Measurements from ENCODE around the gene MRC2.
"Not testable (repeated sequence)": the region's sequence is repeated elsewhere in the genome, so short reads cannot be mapped to it uniquely, and the experiment has no call there.

MRC2 gene

GRCh38 chr17:62627219-62627903 is at the start of gene MRC2:
Gene MRC2 (plus strand): TSS chr17:62627670. CDS start chr17:62627803, 133 bp downstream.
- Mint-ChIP-seq H3K27me3 (peaks cover 5% of the 10 kb centered on the region), H3K9me3 (no peaks in the 10 kb centered on the region), H3K4me1 (peaks cover 12% of the 10 kb centered on the region), H3K4me3 (peak within 1 kb of the TSS; percentile 90), H3K27ac (no peak within 1 kb of the TSS), H3K36me3 (no peaks in the 10 kb centered on the region)

DNA sequence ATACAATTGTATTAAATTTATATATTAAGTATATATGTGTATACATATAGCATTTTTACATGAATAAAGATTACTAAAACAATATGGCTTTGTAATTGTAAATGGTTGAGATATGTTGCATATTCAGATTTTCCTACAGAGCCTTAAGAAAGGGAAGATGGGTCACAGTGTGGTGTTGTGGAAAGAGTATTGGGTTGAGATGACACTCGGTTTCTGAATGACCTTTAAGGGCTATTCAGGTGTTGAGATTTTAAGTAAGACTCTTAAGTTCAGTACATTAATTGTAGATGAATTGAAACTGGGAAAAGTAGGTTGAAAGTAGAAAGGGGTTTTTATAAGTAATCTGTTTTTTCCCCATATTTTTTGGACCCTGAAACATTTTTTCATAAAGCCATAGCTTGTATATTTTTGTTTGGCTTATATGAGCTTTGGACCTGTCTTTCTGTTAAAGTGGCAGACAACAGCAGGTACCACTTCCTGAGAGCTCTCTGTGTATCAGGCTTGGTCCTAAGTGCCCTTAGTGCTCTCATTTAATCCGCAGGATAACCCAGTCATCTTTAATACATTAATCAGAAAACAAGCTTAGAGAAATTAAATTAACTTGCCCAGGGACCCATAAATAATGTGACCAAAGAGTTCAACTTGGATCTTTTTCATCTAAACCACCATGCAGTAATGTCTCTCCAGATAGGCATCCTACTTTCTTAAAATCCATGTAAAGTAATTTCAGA is 48.5 kb upstream of the MRC2 start:
- no peaks in the 10 kb centered on the region for H3K27me3 Mint-ChIP-seq
- H3K4me1 Mint-ChIP-seq: no peaks in the 10 kb centered on the region
- peak overlapping the region; percentile 35 for H3K27ac Mint-ChIP-seq
- no peaks in the 10 kb centered on the region for H3K9me3 Mint-ChIP-seq
- no peak overlapping the region for H3K4me3 Mint-ChIP-seq
- H3K36me3 Mint-ChIP-seq: peaks cover 16% of the 10 kb centered on the region

GRCh38 chr17:62580947-62581346 is 46.5 kb upstream of the MRC2 start:
- Mint-ChIP-seq H3K4me1 (no peaks in the 10 kb centered on the region), H3K9me3 (no peaks in the 10 kb centered on the region), H3K27me3 (no peaks in the 10 kb centered on the region), H3K27ac (no peak overlapping the region), H3K4me3 (no peak overlapping the region), H3K36me3 (peaks cover 12% of the 10 kb centered on the region)

DNA sequence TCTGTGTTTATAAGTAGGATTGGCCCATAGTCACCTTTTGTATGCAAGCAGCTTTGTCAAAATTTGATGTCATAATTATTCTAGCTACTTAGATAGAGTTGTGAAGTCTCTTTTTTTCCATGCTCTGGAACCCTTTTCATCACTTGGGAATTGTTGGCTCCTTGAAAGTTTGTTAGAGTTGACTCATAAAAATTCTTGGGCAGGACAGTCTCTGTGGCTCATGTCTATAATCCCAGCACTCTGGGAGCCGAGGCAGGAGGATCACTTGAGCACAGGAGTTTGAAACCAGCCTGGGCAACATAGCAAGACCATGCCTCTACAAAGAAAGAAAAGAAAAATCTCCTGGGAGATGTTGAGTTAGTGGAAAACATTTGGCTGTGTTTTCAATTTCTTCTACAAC is 45.7 kb upstream of the MRC2 start:
- H3K4me3 Mint-ChIP-seq: no peak overlapping the region
- peaks cover 9% of the 10 kb centered on the region for H3K36me3 Mint-ChIP-seq
- H3K27ac Mint-ChIP-seq: no peak overlapping the region
- no peaks in the 10 kb centered on the region for H3K4me1 Mint-ChIP-seq
- H3K27me3 Mint-ChIP-seq: no peaks in the 10 kb centered on the region
- no peaks in the 10 kb centered on the region for H3K9me3 Mint-ChIP-seq

DNA sequence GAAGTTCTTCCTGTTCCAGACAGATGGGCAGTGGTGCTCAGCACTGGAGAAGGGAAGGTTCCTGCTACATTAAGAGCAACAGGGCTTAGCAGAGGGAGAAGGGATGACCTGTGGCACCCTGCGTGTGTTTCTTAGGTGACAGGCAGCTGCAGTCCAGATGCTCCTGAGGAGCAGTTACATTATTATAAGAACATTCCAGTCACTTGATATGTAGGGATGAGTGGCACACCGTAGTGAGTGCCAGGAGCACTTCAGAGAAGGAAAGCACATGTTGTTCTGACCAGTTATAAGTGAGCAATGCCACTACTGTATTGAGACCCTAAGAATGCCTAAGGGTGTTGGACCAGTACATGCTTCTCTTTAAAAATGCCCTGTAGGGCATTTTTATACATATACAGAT is 39.9 kb upstream of the MRC2 start:
- Mint-ChIP-seq H3K27me3 (no peaks in the 10 kb centered on the region), H3K36me3 (peaks cover 9% of the 10 kb centered on the region), H3K4me1 (no peaks in the 10 kb centered on the region), H3K4me3 (no peak overlapping the region), H3K27ac (no peak overlapping the region), H3K9me3 (no peaks in the 10 kb centered on the region)

DNA sequence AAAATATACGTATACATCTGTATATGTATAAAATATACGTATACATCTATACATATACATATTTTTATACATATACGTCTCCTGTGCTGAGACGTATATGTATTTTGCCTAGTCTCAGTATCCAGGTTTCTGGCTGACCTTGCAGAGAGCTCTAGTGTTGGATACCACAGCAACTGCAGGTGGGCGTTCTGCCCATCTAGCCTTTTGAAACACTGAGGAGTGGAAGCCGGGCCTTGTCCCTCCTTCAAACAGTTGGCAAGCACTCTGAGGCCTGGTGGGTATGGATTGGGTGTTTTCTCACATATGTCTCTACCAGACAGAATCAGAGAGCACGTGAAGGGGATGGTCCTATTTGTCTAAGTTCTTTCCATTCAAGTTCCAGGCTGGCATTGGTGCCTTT is 39.4 kb upstream of the MRC2 start:
- Mint-ChIP-seq H3K9me3 (no peaks in the 10 kb centered on the region), H3K36me3 (peaks cover 9% of the 10 kb centered on the region), H3K27me3 (no peaks in the 10 kb centered on the region), H3K4me3 (no peak overlapping the region), H3K27ac (no peak overlapping the region), H3K4me1 (no peaks in the 10 kb centered on the region)

GRCh38 chr17:62591333-62591732 is 36.1 kb upstream of the MRC2 start:
- Mint-ChIP-seq H3K27ac (no peak overlapping the region), H3K4me1 (no peaks in the 10 kb centered on the region), H3K27me3 (no peaks in the 10 kb centered on the region), H3K9me3 (no peaks in the 10 kb centered on the region), H3K36me3 (peaks cover 12% of the 10 kb centered on the region), H3K4me3 (no peak overlapping the region)

GRCh38 chr17:62591822-62592221 is 35.6 kb upstream of the MRC2 start:
- not testable (repeated sequence) for H3K9me3 Mint-ChIP-seq, H3K27me3 Mint-ChIP-seq, H3K4me3 Mint-ChIP-seq, H3K4me1 Mint-ChIP-seq, H3K27ac Mint-ChIP-seq
- H3K36me3 Mint-ChIP-seq: peaks cover 16% of the 10 kb centered on the region

GRCh38 chr17:62592341-62593099 is 35.0 kb upstream of the MRC2 start:
- H3K27me3 Mint-ChIP-seq: no peaks in the 10 kb centered on the region
- no peak overlapping the region for H3K4me3 Mint-ChIP-seq
- peaks cover 18% of the 10 kb centered on the region for H3K36me3 Mint-ChIP-seq
- H3K4me1 Mint-ChIP-seq: no peaks in the 10 kb centered on the region
- no peaks in the 10 kb centered on the region for H3K9me3 Mint-ChIP-seq
- no peak overlapping the region for H3K27ac Mint-ChIP-seq

DNA sequence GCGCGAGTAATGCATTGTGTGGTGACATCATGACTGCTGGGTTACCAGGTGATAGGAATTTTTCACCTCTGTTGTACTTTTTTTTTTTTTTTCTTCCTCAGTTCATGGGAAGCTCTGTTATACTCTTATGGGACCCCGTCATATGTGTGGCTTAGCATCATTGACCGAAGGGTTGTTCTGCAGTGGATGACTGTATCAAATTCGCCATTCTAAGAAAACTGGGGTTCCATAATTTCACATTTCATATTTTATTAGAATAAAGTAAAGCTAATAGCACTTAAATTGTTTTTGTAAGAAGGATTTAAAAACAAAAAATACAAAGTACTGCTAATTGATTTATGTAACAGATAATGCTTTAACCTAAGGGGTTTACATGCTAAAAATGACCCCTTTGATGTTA is 32.0 kb upstream of the MRC2 start:
- Mint-ChIP-seq H3K27me3 (no peaks in the 10 kb centered on the region), H3K4me1 (no peaks in the 10 kb centered on the region), H3K27ac (no peak overlapping the region), H3K4me3 (no peak overlapping the region), H3K9me3 (no peaks in the 10 kb centered on the region), H3K36me3 (peaks cover 21% of the 10 kb centered on the region)

GRCh38 chr17:62596662-62597061 is 30.8 kb upstream of the MRC2 start:
- Mint-ChIP-seq H3K36me3 (peaks cover 18% of the 10 kb centered on the region), H3K27me3 (no peaks in the 10 kb centered on the region), H3K4me1 (no peaks in the 10 kb centered on the region), H3K9me3 (no peaks in the 10 kb centered on the region), H3K4me3 (no peak overlapping the region), H3K27ac (no peak overlapping the region)

DNA sequence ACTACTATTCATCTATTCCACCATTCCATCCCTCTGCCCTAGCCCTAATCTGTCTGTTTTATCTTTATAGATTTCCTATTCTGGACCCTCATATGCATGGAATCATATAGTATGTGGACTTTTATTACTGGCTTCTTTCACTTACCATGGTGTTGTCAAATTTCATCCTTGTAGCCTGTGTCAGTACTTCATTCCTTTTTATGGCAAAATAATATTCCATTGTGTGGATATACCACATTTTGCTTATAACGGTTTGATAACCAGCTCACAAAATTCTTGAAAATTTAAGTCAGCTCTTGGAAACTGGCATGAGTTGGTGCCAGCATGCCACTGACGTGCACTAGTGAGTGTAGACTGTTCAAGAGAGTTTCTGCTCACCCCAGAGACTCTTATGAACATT is 30.3 kb upstream of the MRC2 start:
- Mint-ChIP-seq H3K36me3 (peaks cover 21% of the 10 kb centered on the region), H3K27ac (no peak overlapping the region), H3K4me3 (no peak overlapping the region), H3K9me3 (no peaks in the 10 kb centered on the region), H3K4me1 (no peaks in the 10 kb centered on the region), H3K27me3 (no peaks in the 10 kb centered on the region)

- Mint-ChIP-seq H3K4me3 (no peak overlapping the region), H3K9me3 (no peaks in the 10 kb centered on the region), H3K4me1 (no peaks in the 10 kb centered on the region), H3K27me3 (no peaks in the 10 kb centered on the region), H3K36me3 (peaks cover 21% of the 10 kb centered on the region), H3K27ac (no peak overlapping the region)
These were observed 29.6 kb upstream of the MRC2 start for GRCh38 chr17:62597920-62598319.

- Mint-ChIP-seq H3K27me3 (no peaks in the 10 kb centered on the region), H3K4me3 (no peak overlapping the region), H3K4me1 (no peaks in the 10 kb centered on the region), H3K36me3 (peaks cover 23% of the 10 kb centered on the region), H3K9me3 (no peaks in the 10 kb centered on the region), H3K27ac (peak overlapping the region; percentile 70)
These were observed 27.4 kb upstream of the MRC2 start for GRCh38 chr17:62599964-62600657.

- no peak overlapping the region for H3K27ac Mint-ChIP-seq
- H3K27me3 Mint-ChIP-seq: no peaks in the 10 kb centered on the region
- H3K36me3 Mint-ChIP-seq: peaks cover 23% of the 10 kb centered on the region
- H3K4me3 Mint-ChIP-seq: no peak overlapping the region
- no peaks in the 10 kb centered on the region for H3K4me1 Mint-ChIP-seq
- no peaks in the 10 kb centered on the region for H3K9me3 Mint-ChIP-seq
These were observed 26.7 kb upstream of the MRC2 start for GRCh38 chr17:62600805-62601204.
